GM04503 (cell line): ENCODE data around the gene PPP6C.
"Not testable (repeated sequence)": the region's sequence is repeated elsewhere in the genome, so short reads cannot be mapped to it uniquely, and the experiment has no call there.

Experiments
- DNase-seq: peaks from one replicate; pipeline ENCODE4 v3.0.0-alpha.2; 2012; ENCODE audit warnings: low read depth

PPP6C gene

DNA sequence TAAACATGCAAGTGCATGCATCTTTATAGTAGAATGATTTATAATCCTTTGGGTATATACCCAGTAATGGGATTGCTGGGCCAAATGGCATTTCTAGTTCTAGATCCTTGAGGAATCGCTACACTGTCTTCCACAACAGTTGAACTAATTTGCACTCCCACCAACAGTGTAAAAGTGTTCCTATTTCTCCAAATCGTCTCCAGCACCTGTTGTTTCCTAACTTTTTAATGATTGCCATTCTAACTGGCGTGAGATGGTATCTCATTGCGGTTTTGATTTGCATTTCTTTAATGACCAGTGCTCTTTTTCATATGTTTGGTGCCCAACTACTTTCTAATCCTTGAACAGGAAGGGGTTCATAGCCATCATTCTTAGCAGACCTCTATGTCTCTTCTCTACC is 7.8 kb downstream of the PPP6C start:
- not testable (repeated sequence) for DNase-seq

DNA sequence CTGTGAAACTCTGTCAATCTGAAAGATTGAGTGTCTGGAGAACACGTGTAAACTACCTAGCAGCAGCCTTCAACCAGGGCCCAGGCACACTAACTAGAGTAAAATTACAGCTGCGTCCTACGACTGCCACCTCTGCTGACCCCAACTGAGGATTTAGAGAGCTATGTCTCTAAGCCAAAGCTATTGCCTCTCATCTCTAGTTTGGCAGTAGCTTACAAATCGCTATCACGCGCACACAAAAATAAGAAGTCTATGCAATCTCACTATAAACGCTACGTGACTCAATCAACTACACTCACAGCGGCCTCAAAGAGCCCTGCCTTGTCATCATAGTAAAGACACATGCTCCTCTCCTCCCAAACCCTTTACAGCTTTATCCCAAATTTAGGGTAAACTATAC is 8.7 kb downstream of the PPP6C start:
- DNase-seq = no peak

DNA sequence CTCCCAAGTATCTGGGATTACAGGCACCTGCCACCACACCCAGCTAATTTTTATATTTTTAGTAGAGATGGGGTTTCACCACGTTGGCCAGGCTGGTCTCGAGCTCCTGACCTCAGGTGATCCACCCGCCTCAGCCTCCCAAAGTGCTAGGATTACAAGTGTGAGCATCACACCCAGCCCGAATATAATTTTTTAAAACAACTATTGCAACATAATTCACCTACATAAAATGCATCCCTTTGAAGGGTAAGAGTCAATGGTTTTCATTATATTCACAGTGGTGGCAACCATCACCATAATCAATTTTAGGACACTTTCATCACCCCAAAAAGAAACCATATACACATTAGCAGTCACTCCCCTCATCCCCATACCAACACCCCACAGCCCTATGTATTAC is 9.8 kb downstream of the PPP6C start:
- DNase-seq = not testable (repeated sequence)

DNA sequence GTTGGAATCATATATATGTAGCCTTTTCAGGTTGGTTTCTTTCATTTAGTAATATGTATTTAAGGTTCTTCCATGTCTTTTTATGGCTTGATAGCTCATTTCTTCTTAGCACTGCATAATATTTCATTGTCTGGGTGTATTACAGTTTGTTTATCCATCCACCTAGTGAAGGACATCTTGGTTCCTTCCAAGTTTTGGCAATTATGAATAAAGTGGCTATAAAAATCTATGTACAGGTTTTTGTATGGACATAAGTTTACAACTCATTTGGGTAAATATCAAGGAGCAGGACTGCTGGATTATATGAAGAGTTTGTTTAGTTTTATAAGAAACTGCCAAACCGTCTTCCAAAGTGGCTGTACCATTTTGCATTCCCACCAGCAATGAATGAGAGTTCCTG is 11.7 kb downstream of the PPP6C start:
- DNase-seq = no peak

DNA sequence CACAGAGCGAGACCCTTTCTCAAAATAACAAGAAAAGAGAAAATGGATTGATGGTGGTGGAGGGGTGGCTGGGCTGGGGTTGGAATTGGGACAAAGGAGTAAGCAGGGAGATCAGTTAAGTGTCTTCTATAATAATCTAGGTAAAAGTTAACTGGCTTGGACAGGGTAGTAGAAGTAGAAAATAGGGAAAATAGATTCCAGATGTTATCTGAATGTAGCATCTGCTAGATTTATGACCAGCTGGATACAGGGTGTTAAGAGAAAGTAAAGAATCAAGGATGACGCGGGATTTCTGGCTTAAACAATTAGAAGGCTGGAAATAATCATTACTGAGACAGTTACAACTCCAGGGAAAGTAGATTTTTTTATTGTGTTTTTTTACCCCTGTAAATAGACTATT is 13.0 kb downstream of the PPP6C start:
- DNase-seq = no peak

DNA sequence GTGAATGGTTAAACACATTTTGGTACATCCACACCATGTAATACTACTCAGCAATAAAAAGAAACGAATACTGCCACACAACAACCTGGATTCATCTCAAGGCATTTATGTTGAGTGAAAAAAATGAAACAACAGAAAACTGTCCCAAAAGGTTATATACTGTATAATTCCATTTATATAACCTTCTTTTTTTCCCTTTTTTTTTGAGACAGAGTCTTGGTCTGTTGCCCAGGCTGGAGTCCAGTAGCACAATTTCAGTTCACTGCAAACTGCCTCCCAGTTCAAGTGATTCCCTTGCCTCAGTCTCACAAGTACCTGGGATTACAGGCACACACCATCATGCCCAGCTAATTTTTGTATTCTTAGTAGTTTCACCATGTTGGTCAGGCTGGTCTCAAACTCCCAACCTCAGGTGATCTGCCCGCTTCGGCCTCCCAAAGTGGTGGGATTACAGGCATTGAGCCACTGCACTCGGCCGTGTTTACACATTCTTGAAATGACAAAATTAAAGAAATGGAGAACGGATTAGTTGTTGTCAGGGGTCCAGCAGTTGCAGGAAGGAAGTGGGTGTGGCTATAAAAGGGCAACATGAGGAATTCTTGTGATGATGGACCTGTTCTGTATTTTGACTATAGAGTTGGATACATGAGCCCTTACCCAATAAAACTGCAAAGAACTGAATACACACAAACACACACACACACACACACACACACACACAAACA is 17.4 kb downstream of the PPP6C start:
- no peak for DNase-seq

DNA sequence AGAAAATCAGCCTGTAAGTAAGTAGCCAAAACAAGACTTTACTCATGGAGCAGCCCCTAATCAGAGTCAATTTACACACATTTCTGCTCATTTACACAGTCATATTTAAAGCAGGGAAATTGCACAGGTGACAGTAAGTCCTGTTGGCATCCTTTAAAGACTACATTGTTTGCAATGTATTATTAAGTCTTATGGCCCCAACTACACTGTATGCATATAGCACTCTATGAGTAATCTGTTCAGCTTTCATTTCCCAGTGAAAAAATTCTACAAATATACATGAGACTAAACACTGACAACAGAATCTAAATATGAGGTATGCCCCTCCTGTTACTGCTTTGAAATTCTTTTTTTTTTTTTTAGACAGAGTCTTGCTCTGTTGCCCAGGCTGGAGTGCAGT is 19.7 kb downstream of the PPP6C start:
- no peak for DNase-seq

DNA sequence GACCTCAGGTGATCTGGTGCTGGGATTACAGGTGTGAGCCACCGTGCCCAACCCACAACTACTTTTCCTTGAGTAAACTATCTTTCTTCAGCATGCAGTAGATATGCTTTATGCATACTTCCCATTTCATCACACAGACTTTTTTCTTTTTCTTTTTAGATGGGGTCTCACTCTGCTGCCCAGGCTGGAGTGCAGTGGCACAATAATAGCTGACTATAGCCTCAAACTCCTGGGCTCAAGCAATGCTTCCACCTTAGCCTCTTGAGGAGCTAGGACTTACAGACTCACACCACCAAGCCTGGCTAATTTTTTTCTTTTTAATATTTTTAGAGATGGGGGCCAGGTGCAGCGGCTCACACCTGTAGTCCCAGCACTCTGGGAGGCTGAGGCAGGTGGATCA is 22.8 kb downstream of the PPP6C start:
- DNase-seq = no peak

DNA sequence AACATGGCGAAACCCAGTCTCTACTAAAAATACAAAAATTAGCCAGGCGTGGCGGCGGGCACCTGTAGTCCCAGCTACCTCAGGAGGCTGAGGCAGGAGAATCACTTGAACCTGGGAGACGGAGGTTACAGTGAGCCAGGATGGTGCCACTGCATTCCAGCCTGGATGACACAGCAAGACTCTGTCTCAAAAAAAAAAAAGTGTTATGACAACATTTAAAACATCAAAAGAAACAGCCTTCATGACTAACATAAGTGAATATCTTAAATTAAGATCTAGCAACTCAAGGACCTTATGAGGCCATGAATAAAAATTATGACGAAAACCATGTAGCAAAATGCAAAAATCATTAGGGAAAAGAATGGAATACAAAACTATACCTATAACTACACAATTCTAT is 26.7 kb downstream of the PPP6C start:
- DNase-seq = not testable (repeated sequence)

DNA sequence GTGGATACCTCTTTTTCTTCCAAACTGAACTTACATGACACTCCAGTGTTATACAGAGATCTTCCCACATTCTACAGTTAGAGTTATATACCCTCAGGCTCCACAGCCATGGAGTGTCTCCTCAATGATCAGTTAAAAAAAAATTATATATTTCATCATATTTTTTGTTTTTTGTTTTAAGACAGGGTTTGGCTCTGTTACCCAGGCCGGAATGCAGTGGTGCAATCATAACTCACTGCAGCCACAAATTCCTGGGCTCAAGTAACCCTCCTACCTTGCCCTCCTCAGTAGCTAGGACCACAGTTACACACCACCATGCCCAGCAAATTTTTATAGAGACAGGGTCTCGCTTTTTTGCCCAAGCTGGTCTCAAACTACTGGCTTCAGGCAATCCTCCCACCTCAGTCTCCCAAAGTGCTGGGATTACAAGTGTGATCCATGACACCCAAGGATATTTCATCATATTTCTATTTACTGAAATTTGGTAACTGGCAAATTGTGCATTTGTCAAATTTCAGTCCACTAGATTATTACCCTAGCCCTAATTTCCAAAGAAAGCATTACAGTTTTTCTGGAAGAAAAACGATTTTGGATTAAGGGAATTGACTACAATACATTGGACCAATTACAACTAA is 28.2 kb downstream of the PPP6C start:
- DNase-seq = no peak

DNA sequence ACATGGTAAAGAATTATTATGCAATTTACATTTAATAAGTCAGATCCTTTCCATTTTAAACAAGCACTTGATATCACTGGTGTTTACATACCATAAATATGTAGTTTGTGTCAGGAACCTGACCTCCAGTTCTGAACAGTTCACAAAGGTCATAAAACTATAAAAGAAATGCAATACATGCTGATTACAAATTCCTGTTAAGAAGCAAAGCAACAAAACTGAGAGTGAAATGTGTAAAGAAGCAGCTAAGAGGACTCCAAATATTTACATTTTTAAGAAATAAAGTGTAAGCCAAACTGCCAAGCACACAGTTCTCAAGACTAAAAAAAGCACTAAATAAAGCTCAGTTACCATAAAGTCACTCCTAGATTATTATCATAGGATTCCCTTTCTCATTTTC is 28.9 kb downstream of the PPP6C start:
- no peak for DNase-seq

DNA sequence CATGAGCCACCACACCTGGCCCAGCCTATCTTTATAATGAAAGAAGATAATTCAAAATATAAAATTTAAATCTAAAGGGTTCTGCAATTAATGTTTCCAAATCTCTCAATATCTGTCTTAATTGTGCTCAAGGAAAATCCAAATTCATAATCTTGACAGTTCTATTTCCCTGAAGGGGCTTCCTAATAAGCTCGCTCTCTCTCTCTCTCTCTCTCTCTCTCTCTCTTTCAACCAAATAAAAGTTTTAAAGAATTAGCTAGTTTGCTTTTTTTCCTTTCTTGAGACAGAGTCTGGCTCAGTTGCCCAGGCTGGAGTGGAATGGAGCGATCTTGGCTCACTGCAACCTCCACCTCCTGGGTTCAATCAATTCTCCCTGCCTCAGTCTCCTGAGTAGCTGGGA is 33.1 kb downstream of the PPP6C start:
- no peak for DNase-seq

DNA sequence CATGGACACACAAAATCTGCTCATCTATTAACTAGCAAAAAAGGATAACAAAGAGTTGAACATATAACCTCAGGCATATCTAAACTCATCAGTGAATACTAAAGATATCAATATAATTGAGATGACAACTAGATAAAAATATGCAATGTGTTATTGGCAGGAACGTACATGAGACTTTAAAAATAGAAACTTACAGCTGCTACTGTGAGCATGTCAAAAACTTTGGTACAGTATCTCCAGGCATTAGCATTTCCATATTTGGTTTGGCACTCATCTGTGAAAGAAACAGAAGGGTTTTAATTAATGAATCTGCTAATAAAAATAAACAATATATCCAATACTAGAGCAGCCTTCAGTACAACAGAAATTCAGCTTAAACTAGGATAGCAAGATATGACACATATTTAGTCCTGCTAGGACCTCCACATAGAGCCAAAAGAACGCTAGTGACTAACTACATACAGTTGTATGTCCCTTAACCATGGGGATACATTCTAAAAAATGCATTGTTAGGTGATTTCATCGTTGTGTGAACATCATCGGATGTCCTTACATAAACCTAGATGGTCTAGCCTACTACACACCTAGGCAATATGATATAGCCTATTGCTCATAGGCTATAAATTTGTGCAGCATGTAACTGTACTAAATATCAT is 35.8 kb downstream of the PPP6C start:
- no peak for DNase-seq

DNA sequence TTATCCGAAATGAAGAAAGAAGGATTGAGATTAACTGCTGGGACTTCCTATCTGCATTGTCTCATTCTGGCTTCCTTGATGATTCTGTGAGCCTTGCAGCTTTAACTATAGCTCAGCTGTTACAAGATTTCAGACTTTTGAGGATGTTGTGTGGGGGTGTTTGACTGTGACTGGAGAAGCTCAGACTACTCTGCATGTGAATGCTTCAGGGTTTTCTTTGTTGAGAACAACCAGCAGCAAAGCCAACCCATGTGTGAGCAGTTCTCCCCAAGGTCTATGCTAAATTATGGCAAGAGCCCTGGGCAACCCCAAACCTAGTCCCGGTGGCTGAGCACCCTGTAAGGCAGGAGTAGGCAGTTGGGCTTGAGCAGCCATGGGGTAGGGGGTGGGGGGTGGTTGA is 37.9 kb downstream of the PPP6C start:
- DNase-seq = no peak

DNA sequence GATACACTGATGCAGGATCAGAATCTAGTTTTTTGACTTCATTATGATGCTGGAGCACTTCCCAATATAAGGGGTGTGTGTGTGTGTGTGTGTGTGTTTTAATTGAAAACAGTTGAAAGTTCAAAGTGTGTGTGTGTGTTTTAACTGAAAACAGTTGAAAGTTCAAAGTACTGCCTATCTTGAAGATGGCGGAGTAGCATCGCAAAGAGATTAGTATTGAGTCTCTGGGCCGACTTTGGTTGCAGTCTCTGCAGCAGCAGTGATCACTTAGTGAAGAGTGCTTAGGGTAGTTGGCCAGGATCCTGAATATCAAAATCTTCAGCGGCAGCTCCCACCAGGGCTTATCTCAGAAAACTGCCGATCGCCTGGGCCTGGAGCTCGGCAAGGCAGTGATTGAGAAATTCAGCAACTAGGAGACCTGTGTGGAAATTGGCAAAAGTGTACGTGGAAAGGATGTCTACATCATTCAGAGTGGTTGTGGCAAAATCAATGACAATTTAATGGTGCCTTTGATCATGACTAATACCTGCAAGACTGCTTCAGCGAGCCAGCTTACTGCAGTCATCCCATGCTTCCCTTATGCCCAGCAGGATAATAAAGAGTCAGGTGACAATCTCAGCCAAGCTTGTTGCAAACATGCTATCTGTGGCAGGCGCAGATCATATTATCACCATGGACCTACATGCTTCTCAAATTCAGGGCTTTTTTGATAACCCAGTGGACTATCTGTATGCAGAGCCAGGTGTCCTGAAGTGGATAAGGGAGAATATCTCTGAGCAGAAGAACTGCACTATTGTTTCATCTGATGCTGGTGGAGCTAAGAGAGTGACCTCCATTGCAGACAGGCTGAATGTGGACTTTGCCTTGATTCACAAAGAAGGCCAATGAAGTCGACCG is 39.0 kb downstream of the PPP6C start:
- no peak for DNase-seq

DNA sequence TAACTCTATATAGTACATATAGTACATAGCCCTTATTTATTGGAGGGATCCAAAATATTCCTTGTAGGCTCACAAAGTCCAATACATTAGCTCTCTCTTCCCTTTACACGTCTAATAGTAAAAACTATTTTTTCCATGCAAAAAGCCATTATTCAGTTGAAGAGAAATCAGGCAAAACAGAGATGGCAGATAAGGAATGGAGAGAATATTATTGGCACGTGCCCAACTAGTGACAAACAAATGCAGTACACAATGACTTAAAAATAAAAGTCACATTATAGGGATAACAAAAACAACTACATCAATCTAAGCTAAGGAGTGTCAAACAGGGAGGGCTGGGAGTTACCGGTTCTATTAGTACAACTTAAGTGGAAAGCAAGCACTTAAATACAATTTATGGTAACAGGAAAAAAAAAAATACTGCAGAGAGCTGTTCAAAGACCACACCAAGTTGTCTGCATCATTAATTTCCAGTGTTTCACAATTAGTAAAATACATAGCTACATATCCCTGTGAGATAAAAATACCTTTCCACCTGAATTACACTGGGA is 42.1 kb downstream of the PPP6C start:
- no peak for DNase-seq

DNA sequence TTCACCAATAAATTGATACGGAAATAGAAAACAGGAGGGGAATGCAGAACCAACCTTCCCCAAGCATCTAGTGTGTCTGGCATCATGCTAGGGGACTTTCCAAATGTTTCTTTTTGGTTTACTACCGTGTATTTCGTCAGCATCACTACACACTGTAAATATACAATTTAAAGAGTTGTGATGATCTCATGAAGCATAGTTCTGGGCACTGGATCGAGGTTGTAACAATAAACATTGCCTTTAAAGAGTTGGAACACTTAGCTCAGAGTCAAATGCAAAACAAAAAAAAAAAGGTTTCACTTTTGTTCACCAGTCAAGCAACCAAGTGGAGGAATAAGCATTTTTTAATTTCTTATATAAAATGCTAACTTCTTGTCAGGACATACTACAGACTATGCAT is 43.4 kb downstream of the PPP6C start:
- no peak for DNase-seq

DNA sequence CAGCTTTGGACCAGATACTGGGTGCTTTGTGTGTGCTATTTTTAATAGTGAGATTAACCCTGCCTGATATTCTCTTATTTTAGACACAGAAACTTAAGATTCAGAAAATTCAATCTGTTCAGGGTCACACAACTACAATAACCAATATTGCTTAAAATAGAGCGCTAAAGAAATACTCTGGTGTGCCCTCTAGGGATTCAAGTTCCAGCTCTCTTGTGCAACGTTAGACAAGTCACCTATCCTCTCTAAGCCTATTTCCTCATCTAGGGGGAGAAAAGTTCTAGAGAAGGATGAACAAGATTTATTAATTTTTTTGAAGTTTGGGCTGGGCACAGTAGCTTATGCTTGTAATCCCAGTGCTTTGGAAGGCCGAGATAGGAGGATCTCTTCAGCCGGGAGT is 44.2 kb downstream of the PPP6C start:
- DNase-seq = no peak

DNA sequence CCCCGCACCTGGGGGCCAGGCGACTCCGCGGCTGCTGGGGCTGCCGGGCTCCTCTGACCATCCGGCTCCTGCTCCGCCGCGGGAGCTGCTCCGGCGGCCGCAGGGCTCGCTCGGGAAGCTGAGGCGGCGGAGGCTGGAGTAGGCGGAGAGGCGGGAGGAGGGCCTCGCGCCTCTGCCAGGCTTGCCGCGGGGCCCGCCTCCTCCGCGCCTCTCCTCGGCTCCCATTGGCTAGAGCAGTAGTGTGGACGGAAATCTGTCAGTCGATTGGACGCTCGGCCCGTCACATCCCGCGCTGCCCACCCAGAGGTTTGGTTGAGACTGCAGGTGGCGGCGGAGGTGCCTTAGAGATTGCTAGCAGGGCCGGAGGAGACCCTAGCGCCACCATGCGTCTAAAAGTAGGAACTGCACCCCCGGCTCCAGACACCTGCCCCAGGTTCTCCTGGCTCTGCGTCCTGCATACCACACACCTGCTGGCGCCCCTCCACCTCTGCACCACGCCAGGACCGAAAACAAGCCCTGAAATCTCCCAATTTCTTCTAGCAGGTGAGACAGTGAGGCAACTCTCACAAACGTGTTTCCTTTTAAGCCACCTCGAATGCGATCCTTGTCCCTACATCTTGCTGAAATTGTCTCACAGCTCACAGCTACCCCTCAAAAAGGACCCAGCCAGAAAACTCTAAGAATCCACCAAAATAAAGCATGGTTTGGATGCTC is 46.1 kb downstream of the PPP6C start, which contains the start of gene SCAI:
TSS of gene SCAI (minus strand) at position 152 of the 714 bp plus-strand sequence. CDS start at position 61, 91 bp downstream.
- DNase-seq = peak; percentile 84

DNA sequence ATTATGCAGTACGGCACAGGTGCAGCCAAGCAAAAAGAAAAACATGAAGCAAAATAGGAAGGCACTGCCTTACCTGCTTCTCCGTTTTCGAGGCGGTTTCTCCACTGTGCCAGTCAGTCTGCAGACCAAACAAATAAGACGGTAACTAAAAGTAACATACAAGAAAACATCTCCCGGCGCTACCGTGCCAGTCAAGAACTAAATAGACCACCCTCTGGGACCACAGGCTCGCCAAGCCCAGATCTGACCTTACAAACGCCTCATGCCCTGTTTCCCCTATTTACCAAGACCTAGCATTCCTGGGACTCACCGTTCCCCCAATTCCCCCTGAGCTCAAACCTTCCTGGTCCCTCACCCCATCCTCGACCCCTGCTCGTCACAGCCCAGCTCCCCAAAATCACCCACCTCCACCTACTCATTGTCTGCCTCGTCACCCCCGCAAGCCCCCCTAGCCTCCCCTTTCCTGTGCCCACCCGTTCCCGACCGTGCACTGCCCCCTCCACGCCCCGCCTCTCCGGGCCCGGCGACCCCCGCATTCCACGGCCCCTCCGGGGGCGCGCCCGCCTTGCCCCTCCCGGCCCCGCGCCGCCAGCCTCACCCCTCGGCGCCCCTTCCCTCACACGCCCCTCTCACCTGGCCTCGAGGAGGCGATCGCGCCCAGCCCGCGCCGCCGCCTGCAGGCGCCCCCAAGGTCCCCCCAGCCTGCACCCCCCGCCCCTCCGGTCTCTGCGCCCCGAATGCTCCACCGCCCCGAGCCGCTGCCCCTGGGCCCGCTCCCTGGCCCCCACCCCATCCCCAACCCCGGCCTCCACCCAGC is 46.8 kb downstream of the PPP6C start:
- no peak for DNase-seq

DNA sequence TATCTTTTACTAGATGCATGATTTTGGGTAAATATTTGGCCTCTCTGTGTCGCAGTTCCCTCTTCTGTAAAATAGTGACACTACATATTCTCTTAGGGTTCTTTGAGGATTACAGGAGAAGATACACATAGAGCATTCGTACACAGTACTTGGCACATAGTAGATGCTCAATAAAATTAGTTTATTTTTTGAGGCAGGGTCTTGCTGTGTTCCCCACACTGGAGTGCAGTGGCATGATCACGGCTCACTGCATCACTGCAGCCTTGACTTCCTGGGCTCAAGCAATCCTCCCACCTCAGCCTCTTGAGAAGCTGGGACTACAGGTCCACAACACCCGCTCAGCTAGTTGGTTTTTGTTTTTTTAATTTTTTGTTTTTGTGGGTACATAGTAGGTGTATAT is 47.9 kb downstream of the PPP6C start:
- no peak for DNase-seq
